Measurements from ENCODE around the gene RAB5B.
"Not testable (repeated sequence)": the region's sequence is repeated elsewhere in the genome, so short reads cannot be mapped to it uniquely, and the experiment has no call there.

The RAB5B gene

GRCh38 chr12:56020423-56021184, 46.7 kb downstream of the RAB5B start, which contains the start of gene IKZF4:
TSS of gene IKZF4 (plus strand) at chr12:56021043. CDS start at chr12:56021494, 451 bp downstream.
- peak; percentile 5 for DNase-seq

GRCh38 chr12:56021889-56022497, 48.1 kb downstream of the RAB5B start:
- peak; percentile 2 for DNase-seq

GRCh38 chr12:56028511-56029165, 54.8 kb downstream of the RAB5B start:
- no peak for DNase-seq

- DNase-seq = no peak
Observed at GRCh38 chr12:56029166-56029519, 55.3 kb downstream of the RAB5B start.

- DNase-seq = no peak
Observed at GRCh38 chr12:56029666-56030293, 55.9 kb downstream of the RAB5B start.

- DNase-seq = no peak
Observed at GRCh38 chr12:56031987-56032386, 58.1 kb downstream of the RAB5B start.

GRCh38 chr12:56034586-56035332, 60.9 kb downstream of the RAB5B start:
- DNase-seq = no peak

GRCh38 chr12:56037161-56037560, 63.3 kb downstream of the RAB5B start:
- DNase-seq = no peak

GRCh38 chr12:56038022-56038655, 64.3 kb downstream of the RAB5B start:
- no peak for DNase-seq

- DNase-seq = no peak
Observed at GRCh38 chr12:56040151-56040550, 66.3 kb downstream of the RAB5B start.

- peak; percentile 55 for DNase-seq
Observed at GRCh38 chr12:56040963-56041551, 67.2 kb downstream of the RAB5B start.

GRCh38 chr12:56041552-56042429, 67.9 kb downstream of the RAB5B start, which contains the start of gene RPS26:
TSS of gene RPS26 (plus strand) at chr12:56041918. CDS start at chr12:56042167, 249 bp downstream.
- DNase-seq = peak; percentile 91

- DNase-seq = not testable (repeated sequence)
Observed at GRCh38 chr12:56042430-56042813, 68.5 kb downstream of the RAB5B start.

GRCh38 chr12:56042843-56043242, 69.0 kb downstream of the RAB5B start:
- DNase-seq = no peak

All from DMS79 treated with DMSO at 0.1 percent for 48 hours (cell line).